ENCODE data around the gene METTL25. TPM values are rescaled to one million over a fixed set of nuclear protein-coding genes. Genes with fewer than 3 reads are reported as not detected.

Gene METTL25
- total RNA-seq, 2 donors from 2014 or later = 9.7 to 26.5 TPM

DNA sequence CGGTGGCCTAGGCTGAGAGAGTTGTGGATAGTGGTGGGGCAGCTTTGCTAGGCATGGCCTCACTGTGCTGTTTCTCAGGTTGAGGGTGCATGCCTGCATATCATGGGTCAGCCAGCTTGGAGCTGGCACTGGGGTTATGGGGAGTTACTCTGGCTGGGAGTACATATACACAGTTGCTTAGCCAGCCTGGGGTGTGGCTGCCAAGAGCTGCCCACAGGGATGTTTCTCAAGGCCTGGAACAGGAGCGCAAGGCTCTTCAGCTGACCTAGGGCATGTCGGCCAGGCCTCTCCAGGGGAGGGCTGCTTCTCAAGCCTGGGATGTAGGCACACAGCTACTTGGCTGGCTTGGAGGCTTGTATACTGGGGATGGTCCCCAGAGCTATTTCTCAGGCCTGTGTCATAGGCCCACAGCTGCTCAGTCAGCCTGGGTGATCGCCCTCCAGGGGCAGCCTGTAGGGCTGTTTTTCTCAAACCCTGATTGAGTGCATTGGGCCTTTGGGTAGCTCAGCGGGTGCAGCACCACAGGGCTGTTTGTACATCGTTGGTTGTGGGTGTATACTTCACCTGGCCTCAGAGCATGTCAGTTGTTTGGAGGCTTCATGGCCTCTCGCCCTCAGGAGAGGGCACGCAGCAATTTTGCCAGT is 114.9 kb downstream of the METTL25 start:
- TF ChIP-seq, protein P1, sequence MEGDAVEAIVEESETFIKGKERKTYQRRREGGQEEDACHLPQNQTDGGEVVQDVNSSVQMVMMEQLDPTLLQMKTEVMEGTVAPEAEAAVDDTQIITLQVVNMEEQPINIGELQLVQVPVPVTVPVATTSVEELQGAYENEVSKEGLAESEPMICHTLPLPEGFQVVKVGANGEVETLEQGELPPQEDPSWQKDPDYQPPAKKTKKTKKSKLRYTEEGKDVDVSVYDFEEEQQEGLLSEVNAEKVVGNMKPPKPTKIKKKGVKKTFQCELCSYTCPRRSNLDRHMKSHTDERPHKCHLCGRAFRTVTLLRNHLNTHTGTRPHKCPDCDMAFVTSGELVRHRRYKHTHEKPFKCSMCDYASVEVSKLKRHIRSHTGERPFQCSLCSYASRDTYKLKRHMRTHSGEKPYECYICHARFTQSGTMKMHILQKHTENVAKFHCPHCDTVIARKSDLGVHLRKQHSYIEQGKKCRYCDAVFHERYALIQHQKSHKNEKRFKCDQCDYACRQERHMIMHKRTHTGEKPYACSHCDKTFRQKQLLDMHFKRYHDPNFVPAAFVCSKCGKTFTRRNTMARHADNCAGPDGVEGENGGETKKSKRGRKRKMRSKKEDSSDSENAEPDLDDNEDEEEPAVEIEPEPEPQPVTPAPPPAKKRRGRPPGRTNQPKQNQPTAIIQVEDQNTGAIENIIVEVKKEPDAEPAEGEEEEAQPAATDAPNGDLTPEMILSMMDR (IDR thresholded peaks at IDR 0.05) = no peak
- H3K4me1 ChIP-seq (ENCODE audit: control insufficient read depth in 1 of 2, low read depth in 2 of 2) = no peaks in the 10 kb centered on the region
- H3K27ac ChIP-seq = no peak overlapping the region
- DNase-seq (ENCODE audit: low spot score) (no peak), ATAC-seq (ENCODE audit: insufficient number of reproducible peaks, low FRiP score, low read depth) (no peak)
- no peaks in the 10 kb centered on the region for H3K9me3 ChIP-seq
- no peak overlapping the region for H3K4me3 ChIP-seq
- H3K36me3 ChIP-seq = peaks cover 4% of the 10 kb centered on the region
- H3K27me3 ChIP-seq (replicated peaks; ENCODE audit: insufficient read depth) = no peaks in the 10 kb centered on the region

DNA sequence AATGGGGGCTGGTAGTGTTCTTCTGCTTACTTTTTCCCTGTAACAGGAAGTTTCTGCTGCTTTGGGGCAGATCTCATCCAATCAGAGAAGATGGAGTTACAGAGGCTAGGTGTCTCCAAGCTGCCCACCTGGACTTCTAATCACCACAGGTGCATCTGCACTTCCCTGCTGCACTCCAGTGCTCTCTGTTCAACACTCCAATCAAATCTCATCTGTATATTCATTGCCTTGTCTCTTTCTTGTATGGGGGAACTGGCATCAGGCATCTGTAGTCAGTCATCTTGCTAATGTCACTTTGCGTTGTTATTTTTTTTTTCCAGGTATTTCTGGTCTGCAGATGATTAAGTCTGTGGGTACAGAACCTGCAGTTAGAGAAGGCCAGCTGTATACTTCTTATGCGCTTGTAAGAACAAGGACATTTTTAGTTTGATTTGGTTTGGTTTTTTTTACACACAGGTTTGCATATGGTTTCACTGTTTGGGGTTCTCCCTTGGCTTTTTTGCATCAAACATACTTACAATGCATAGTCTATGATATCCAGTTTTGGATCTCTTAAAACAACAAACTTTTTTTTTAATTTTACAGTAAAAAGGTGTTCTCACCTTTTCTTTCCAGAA is 116.0 kb downstream of the METTL25 start:
- Histone ChIP-seq H3K36me3 (peaks cover 4% of the 10 kb centered on the region), H3K27me3 (replicated peaks; ENCODE audit: insufficient read depth) (no peaks in the 10 kb centered on the region), H3K4me3 (no peak overlapping the region), H3K9me3 (no peaks in the 10 kb centered on the region), H3K27ac (no peak overlapping the region), H3K4me1 (ENCODE audit: control insufficient read depth in 1 of 2, low read depth in 2 of 2) (no peaks in the 10 kb centered on the region)
- DNase-seq (ENCODE audit: low spot score) (no peak), ATAC-seq (ENCODE audit: insufficient number of reproducible peaks, low FRiP score, low read depth) (no peak)
- TF ChIP-seq, protein P1 (IDR thresholded peaks at IDR 0.05) = no peak

DNA sequence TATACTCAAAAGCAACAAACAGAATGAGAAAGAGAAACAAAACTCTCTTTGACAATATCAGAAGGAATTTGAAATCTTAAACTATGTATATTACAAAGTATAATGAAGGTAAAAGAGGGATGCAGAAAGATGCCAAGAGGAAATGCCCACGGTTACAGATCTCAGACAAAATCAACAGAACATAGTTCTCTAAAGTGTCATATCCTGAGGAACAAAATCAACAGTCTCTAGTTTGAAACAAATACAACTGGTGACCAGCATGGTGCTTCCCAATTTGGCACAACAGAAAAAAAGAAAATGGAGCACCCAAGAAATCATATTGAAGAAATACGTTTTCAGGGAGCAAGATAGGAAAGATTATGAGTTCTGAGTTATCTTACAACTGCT is 116.5 kb downstream of the METTL25 start:
- TF ChIP-seq, protein P1 (IDR thresholded peaks at IDR 0.05) = no peak
- DNase-seq (ENCODE audit: low spot score) = no peak
- Histone ChIP-seq H3K36me3 (peaks cover 4% of the 10 kb centered on the region), H3K4me1 (ENCODE audit: control insufficient read depth in 1 of 2, low read depth in 2 of 2) (no peaks in the 10 kb centered on the region), H3K27me3 (replicated peaks; ENCODE audit: insufficient read depth) (no peaks in the 10 kb centered on the region), H3K9me3 (no peaks in the 10 kb centered on the region), H3K27ac (no peak overlapping the region), H3K4me3 (no peak overlapping the region)
- ATAC-seq (ENCODE audit: insufficient number of reproducible peaks, low FRiP score, low read depth) = no peak

DNA sequence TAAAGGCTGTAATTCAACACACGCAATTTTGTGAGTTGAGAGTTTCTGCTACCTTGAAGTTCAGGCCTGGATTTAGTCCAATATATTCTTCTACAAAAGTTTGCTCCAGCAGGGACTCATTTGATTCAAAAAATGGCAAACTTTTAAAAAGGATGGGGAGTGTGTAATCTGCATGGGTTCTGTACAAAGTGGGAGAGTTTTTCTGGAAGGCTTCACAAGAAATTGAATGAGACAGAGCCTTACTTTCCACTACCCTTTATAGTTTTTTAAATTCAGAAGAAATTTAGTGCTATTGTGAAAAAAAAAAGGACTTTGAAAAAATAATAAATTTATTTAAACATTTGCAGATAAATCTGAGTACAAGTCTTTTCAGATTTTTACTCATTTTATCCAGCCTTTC is 116.9 kb downstream of the METTL25 start:
- H3K9me3 ChIP-seq = no peaks in the 10 kb centered on the region
- no peak for ATAC-seq (ENCODE audit: insufficient number of reproducible peaks, low FRiP score, low read depth)
- H3K27me3 ChIP-seq (replicated peaks; ENCODE audit: insufficient read depth) = no peaks in the 10 kb centered on the region
- no peak overlapping the region for H3K4me3 ChIP-seq
- no peak for DNase-seq (ENCODE audit: low spot score)
- H3K36me3 ChIP-seq = peaks cover 4% of the 10 kb centered on the region
- H3K27ac ChIP-seq = no peak overlapping the region
- TF ChIP-seq, protein P1 (IDR thresholded peaks at IDR 0.05) = no peak
- no peaks in the 10 kb centered on the region for H3K4me1 ChIP-seq (ENCODE audit: control insufficient read depth in 1 of 2, low read depth in 2 of 2)

DNA sequence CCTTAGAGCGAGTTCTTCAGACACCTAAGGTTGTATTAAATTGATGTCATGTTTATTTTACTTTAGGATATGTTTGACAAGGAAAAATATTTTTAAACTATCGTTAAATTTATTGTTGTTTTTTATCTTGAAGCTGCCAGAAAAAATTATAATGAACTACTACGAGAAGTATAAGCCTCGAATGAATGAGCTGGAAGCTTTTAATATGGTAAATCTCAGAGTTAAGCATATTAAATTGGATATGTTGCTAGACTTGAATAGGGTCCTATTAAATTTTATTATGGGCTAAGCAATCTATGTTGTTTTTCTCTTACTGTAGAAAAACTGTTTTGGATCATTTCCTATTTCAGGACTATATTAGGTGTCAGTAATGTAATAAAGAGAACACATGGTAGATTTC is 118.2 kb downstream of the METTL25 start:
- Histone ChIP-seq H3K9me3 (no peaks in the 10 kb centered on the region), H3K27ac (no peak overlapping the region), H3K27me3 (replicated peaks; ENCODE audit: insufficient read depth) (no peaks in the 10 kb centered on the region), H3K36me3 (peaks cover 4% of the 10 kb centered on the region), H3K4me1 (ENCODE audit: control insufficient read depth in 1 of 2, low read depth in 2 of 2) (no peaks in the 10 kb centered on the region), H3K4me3 (no peak overlapping the region)
- TF ChIP-seq, protein P1 (IDR thresholded peaks at IDR 0.05) = no peak
- no peak for DNase-seq (ENCODE audit: low spot score)
- ATAC-seq (ENCODE audit: insufficient number of reproducible peaks, low FRiP score, low read depth) = no peak

All from thoracic aorta (tissue), 2 donors.